Measurements from ENCODE around the gene PLA2G4B.

GRCh38 chr15:41799488-41799805 lies 39.2 kb upstream of the PLA2G4B start:
- TF ChIP-seq POLR2G (IDR thresholded peaks at IDR 0.05; ENCODE audit: low read depth, low read length) (no peak), ZHX1 (conservative IDR thresholded peaks at IDR 0.05; ENCODE audit: low read length) (no peak), TBP (optimal IDR thresholded peaks at IDR 0.05; ENCODE audit: low read depth, low read length) (no peak), HMGN3 (IDR thresholded peaks at IDR 0.05; ENCODE audit: borderline replicate concordance, extremely low read depth, insufficient read length, low read depth, low read length) (no peak), POLR2AphosphoS5 (IDR thresholded peaks at IDR 0.05; ENCODE audit: control insufficient read depth, insufficient read depth, low read depth, low read length) (no peak), ZNF23 (CRISPR knock-in tag; IDR thresholded peaks at IDR 0.05) (no peak), CHD2 (IDR thresholded peaks at IDR 0.05; ENCODE audit: low read depth, low read length) (no peak), KAT7 (CRISPR knock-in tag; IDR thresholded peaks at IDR 0.05; ENCODE audit: borderline replicate concordance) (no peak), THRB (CRISPR knock-in tag; conservative IDR thresholded peaks at IDR 0.05) (no peak), CTCF (IDR thresholded peaks at IDR 0.05 in 2 of 3, conservative IDR thresholded peaks at IDR 0.05 in 1 of 3; ENCODE audit: insufficient read depth in 2 of 3, low read depth in 1 of 3, low read length in 3 of 3) (no peak), ZZZ3 (IDR thresholded peaks at IDR 0.05) (no peak)

Data from K562 (cell line).